ENCODE measurements around the gene QARS1.
A peak's percentile ranks its signal among the peaks of the same experiment; 100 is the strongest.

The QARS1 gene

DNA sequence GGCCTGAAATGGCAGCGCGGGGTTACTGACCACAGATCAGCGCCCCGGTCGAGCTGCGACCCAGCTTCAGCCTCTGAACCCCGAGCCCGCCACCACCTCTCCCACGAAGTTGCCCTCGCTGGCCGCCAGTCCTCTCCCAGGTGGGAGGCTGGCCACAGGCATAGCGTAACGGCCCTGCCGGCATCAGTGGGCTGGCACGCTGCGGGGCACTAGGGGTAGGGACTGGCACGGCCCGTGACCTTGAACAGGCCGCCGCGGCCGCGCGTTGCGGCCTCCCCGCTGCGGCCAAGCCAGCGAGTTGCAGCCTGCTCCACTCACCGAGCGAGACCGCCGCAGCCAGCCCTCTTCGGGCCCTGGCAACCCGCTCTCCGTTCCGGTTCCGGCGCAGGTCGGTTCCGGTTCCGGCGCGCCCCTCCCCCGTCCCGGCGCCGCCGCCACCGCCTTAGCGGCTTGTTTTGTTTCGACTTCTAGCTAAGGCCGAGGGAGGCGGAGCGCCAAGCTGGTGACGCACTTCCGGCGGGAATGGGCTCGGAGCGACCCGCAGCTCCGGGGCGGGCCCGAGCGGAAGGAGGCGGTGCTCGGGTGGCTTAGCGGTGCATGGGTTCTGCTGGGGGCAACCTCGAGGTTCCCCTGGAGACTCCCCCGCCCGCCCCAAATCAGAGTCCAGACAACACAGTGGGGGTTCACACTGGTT, 16.0 kb upstream of the QARS1 start, which contains the start of gene USP19:
USP19 (minus strand) TSS at position 386 of the 694 bp plus-strand sequence. CDS start 1,678 bp downstream, outside the sequence.
- peak; percentile 93 for DNase-seq (ENCODE audit: low spot score)

GRCh38 chr3:49120096-49120437, 15.5 kb upstream of the QARS1 start:
- DNase-seq (ENCODE audit: low spot score) = no peak

DNA sequence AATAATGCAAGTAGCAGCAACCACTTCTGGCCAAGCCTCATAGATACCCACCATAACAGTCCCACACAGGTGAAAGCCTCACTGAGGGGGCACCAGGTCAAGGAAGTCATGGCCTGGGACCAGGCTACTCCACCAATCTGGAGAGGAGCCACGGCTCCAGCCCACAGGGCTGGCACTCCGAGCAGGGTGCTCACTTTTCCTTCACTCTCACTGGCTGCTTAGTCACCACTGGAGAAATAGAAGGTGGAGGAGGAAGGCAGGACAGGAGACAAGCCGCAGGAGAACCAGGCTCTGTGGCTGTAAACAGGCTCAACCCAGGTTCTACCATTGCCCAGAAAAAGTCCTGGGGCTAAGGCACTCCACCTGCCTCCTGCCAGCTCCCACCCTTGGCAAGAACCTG, 14.9 kb upstream of the QARS1 start:
- DNase-seq (ENCODE audit: low spot score) = no peak

GRCh38 chr3:49119036-49119435, 14.5 kb upstream of the QARS1 start:
- no peak for DNase-seq (ENCODE audit: low spot score)

GRCh38 chr3:49112262-49112661, 7.7 kb upstream of the QARS1 start:
- DNase-seq (ENCODE audit: low spot score) = no peak

GRCh38 chr3:49111347-49111746, 6.8 kb upstream of the QARS1 start:
- DNase-seq (ENCODE audit: low spot score) = no peak

DNA sequence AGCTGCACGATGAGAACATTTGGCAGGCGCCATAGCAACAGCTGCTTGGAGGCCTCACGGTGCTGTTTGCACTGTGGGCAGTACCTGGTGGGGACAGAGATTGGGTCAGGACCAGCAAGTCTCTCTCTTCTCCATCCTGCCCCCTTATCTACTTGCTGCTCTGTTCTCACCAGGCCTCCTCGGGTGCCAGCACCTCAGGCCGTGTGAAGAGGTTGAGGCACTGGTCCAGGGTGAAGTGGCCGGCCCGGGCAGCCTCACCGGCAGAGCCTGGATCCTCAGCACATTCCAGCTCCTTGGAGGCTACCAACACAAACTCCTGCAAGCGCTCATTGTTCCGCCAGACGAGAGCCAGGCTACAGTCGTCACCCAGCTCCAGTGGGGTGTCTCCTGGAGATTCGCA, 6.2 kb upstream of the QARS1 start:
- DNase-seq (ENCODE audit: low spot score) = no peak

GRCh38 chr3:49108346-49108745, 3.8 kb upstream of the QARS1 start:
- DNase-seq (ENCODE audit: low spot score) = no peak

GRCh38 chr3:49104052-49104426, 518 bp downstream of the QARS1 start:
- no peak for DNase-seq (ENCODE audit: low spot score)

GRCh38 chr3:49100046-49100615, 4.4 kb downstream of the QARS1 start:
- DNase-seq (ENCODE audit: low spot score) = no peak

DNA sequence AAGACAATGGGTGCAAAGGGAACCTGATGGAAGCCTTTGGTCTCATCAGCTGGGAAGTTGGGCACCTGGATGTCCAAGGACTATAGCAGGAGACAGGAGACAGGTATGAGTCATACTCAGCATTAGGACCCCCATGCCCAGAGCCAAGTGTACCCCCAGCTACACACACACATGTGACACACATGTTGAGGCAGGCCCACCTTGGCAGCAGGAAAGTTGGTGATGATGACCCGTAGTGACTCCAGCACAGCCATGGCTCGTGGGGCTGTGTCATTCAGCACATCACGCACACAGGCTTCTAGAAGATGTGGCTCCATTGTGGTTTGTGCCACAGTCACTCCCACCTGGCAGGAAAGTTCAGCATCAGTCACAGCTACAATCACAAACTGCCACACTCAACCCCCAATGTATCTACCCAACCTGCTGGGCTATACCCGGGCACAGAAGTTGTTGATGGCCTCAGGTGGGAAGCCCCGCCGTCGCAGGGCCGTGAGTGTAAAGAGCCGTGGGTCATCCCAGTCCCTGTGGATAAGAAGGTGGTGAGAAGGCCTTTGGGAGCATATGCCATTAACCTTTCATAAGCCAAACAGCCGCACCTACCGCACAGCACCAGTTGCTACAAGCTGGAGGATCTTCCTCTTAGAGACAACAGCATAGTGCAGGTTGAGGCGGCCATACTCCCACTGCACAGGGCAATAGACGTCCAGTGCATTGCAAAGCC, 5.5 kb downstream of the QARS1 start:
- no peak for DNase-seq (ENCODE audit: low spot score)

- DNase-seq (ENCODE audit: low spot score) = no peak
Measured at GRCh38 chr3:49098429-49098828, 6.1 kb downstream of the QARS1 start.

- DNase-seq (ENCODE audit: low spot score) = peak; percentile 98
Measured at GRCh38 chr3:49093853-49094767, 10.4 kb downstream of the QARS1 start, which contains the start of gene QRICH1. Gene QRICH1 (minus strand): TSS chr3:49094071. CDS start chr3:49077017, 17,054 bp downstream.

GRCh38 chr3:49092938-49093852, 11.4 kb downstream of the QARS1 start:
- DNase-seq (ENCODE audit: low spot score) = peak; percentile 80

DNA sequence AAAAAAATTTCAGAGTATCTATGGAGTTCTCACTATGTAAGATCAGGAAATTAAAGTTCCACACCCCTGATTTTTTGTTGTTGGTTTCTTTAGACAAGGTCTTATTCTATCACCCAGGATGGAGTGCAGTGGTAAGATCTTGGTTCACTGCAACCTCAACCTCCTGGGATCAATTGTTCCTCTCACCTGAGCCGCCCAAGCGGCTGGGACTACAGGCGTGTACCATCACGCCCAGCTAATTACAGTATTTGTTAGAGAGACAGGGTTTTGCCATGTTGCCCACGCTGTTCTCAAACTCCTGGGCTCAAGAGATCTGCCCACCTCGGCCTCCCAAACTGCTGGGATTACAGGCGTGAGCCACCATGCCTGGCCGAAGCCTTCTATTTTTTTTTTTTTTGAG, 23.1 kb downstream of the QARS1 start:
- DNase-seq (ENCODE audit: low spot score) = no peak

- DNase-seq (ENCODE audit: low spot score) = no peak
Measured at GRCh38 chr3:49079270-49079669, 25.3 kb downstream of the QARS1 start.

GRCh38 chr3:49076646-49077045, 27.9 kb downstream of the QARS1 start:
- DNase-seq (ENCODE audit: low spot score) = no peak

DNA sequence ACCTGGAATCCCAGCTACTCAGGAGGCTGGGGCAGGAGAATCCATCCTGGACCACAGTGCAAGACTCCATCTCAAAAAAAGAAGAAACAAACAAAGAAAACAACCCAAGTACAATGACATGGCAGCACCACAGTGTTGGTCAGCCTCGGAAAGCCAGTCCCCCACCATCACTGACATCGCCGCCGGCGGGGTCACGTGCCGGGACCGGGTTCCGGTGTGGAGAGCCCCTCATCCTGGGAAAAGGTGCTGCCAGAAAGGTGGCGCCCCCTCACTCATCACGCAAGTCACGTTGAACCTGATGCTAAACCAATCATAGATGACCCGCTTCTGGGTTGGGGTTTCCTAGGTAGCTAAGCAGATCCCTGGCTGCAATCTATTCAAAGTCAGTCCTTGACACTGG, 28.4 kb downstream of the QARS1 start:
- no peak for DNase-seq (ENCODE audit: low spot score)

DNA sequence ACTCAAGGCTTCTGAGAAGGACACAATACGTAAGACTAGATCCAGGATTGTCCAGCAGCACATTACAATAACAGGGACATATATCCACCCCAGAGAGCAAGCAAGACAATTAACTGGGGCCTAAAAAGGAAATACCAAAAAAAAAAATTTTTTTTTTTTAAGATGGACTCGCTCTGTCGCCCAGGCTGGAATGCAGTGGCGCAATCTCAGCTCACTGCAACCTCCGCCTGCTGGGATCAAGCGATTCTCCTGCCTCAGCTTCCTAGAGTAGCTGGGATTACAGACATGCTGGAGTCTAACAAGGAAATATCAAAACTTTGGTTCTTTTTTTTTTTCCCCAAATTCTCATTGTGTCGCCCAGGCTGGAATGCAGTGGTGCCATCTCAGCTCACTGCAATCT, 46.5 kb downstream of the QARS1 start:
- no peak for DNase-seq (ENCODE audit: low spot score)

DNA sequence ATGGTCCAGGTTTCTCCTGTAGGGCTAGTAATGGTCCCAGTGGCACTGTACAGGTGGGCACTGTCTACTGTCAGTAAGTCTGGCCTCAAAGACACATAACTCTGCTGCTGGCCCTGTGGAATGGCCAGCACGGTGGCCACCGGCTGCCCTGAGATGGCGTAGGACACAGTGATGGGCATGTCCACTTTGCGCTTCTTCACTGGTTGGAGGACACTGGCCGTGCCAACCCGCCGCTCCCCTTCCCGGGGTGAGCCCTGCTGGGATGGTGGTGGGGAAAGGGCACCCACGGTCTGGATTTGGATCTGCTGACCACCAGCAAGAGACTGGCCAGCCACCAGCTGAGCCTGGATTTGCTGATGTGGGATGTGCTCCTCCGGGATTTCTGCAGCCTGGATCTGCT, 47.3 kb downstream of the QARS1 start:
- no peak for DNase-seq (ENCODE audit: low spot score)

- DNase-seq (ENCODE audit: low spot score) = no peak
Measured at GRCh38 chr3:49054344-49054862, 50.2 kb downstream of the QARS1 start.

All from CD4-positive, alpha-beta T cell treated with Interleukin-15 for 4 hours (primary cell).